Suprapubic skin (tissue), 4 donors: ENCODE measurements around the gene SLC35E3. TPM values are rescaled to one million over a fixed set of nuclear protein-coding genes. Genes with fewer than 3 reads are reported as not detected.

Source experiments
- DNase-seq, 2 donors: peaks; one replicate each; pipeline ENCODE4 v3.0.0-alpha.2; 2019; ENCODE audit warnings: low spot score in 2 of 2
- H3K27ac ChIP-seq: fragments of 200-600 bp; sonication (generic); one replicate; pipeline ENCODE4 v1.5.1; 2019
- H3K27me3 ChIP-seq: fragments of 200-600 bp; sonication (generic); one replicate; pipeline ENCODE4 v1.5.1; 2019
- H3K36me3 ChIP-seq: fragments of 200-600 bp; sonication (generic); one replicate; pipeline ENCODE4 v1.5.1; 2019
- H3K4me1 ChIP-seq: fragments of 200-600 bp; sonication (generic); one replicate; pipeline ENCODE4 v1.5.1; 2019
- H3K4me3 ChIP-seq: fragments of 200-600 bp; sonication (generic); one replicate; pipeline ENCODE4 v1.5.1; 2019; ENCODE audit warnings: mild to moderate bottlenecking
- H3K9me3 ChIP-seq: fragments of 200-600 bp; sonication (generic); one replicate; pipeline ENCODE4 v1.5.1; 2019
- CTCF ChIP-seq, 2 donors: fragments of 200-600 bp in 1 of 2; fragments of 450-650 bp in 1 of 2; sonication (generic) in 1 of 2; IDR thresholded peaks; one replicate each; pipeline ENCODE4 v1.5.1; 2016 to 2019; ENCODE audit warnings: antibody characterized with exemption in 2 of 2, mild to moderate bottlenecking in 1 of 2, moderate library complexity in 1 of 2
- EP300 ChIP-seq: sonication (generic); formaldehyde crosslinking; IDR thresholded peaks from one replicate; pipeline ENCODE4 v1.6.1; 2017; ENCODE audit warnings: antibody characterized with exemption
- POLR2A ChIP-seq, 2 donors: fragments of 450-650 bp; IDR thresholded peaks; one replicate each; pipeline ENCODE4 v1.6.1; 2017; ENCODE audit warnings: antibody characterized with exemption in 2 of 2, mild to moderate bottlenecking in 2 of 2, moderate library complexity in 2 of 2
- POLR2AphosphoS5 ChIP-seq, 3 donors: sonication (generic); formaldehyde crosslinking; IDR thresholded peaks; one replicate each; pipeline ENCODE4 v1.6.1; 2017; ENCODE audit warnings: antibody characterized with exemption in 3 of 3
- WGBS: methylation state at CpG from one replicate; pipeline ENCODE4 v1.1.5; 2018; 5-methylcytosine and 5-hydroxymethylcytosine counted together
- total RNA-seq, 4 donors: library from RNA; depleted of rRNA; stranded (reverse); fragments of >200 nt; gene quantifications; one replicate each; pipeline ENCODE4 v1.1.0, GENCODE V29; 2016

The SLC35E3 gene
- total RNA-seq, 4 donors from 2014 or later: 3.6 to 17.0 (median 9.7) TPM

GRCh38 chr12:68768431-68768939 lies 22.5 kb downstream of the SLC35E3 start:
- 81% methylated on average over 4 of the region's 4 CpGs for WGBS
- peaks cover 29% of the 10 kb centered on the region for H3K36me3 ChIP-seq
- TF ChIP-seq POLR2A (IDR thresholded peaks at IDR 0.05) (no peak), POLR2AphosphoS5 (IDR thresholded peaks at IDR 0.05) (no peak), CTCF (IDR thresholded peaks at IDR 0.05) (no peak), EP300 (no peak)

GRCh38 chr12:68769941-68770340 lies 24.0 kb downstream of the SLC35E3 start:
- H3K36me3 ChIP-seq: peaks cover 22% of the 10 kb centered on the region
- no peaks in the 10 kb centered on the region for H3K9me3 ChIP-seq
- H3K4me3 ChIP-seq: no peak overlapping the region
- DNase-seq: no peak
- H3K27ac ChIP-seq: no peak overlapping the region
- no peaks in the 10 kb centered on the region for H3K4me1 ChIP-seq
- no peaks in the 10 kb centered on the region for H3K27me3 ChIP-seq
- 88% methylated on average over 1 of the region's 1 CpG for WGBS
- TF ChIP-seq EP300: no peak
- no peak for TF ChIP-seq POLR2AphosphoS5 (IDR thresholded peaks at IDR 0.05)
- TF ChIP-seq CTCF (IDR thresholded peaks at IDR 0.05): no peak
- TF ChIP-seq POLR2A (IDR thresholded peaks at IDR 0.05): no peak

More at GRCh38 chr12:68768431-68768939, 22.5 kb downstream of the SLC35E3 start:
- Histone ChIP-seq H3K4me3 (no peak overlapping the region), H3K9me3 (no peaks in the 10 kb centered on the region), H3K27ac (no peak overlapping the region), H3K27me3 (no peaks in the 10 kb centered on the region), H3K4me1 (no peaks in the 10 kb centered on the region)
- no peak for DNase-seq

GRCh38 chr12:68771223-68771925 lies 25.4 kb downstream of the SLC35E3 start:
- no peak for DNase-seq
- 77% methylated on average over 5 of the region's 5 CpGs for WGBS
- TF ChIP-seq CTCF (IDR thresholded peaks at IDR 0.05): no peak

DNA sequence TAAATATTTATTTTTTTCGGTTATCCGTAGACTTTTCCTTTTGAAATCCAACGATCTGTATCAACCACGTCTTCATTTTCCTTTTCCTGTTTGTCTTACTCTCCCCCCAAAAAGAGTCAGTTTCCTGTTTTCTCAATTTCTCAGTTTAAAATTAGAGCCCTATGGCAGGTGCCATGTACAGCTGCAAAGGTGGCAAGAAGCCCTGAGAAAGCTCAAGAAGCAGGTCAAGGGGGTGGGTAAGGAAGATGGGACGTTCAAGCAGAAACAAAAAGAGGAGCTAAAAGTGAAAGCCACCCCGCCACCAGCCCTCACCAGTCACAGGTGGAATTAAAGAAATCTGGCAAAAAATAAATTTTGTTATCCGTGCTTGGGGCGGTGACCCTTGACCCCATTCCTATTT lies 26.7 kb downstream of the SLC35E3 start:
- Histone ChIP-seq H3K27me3 (no peaks in the 10 kb centered on the region), H3K9me3 (no peaks in the 10 kb centered on the region), H3K36me3 (peaks cover 5% of the 10 kb centered on the region), H3K27ac (no peak overlapping the region), H3K4me1 (no peaks in the 10 kb centered on the region), H3K4me3 (no peak overlapping the region)
- TF ChIP-seq POLR2AphosphoS5 (IDR thresholded peaks at IDR 0.05): no peak
- TF ChIP-seq EP300: no peak
- TF ChIP-seq POLR2A (IDR thresholded peaks at IDR 0.05): no peak
- TF ChIP-seq CTCF (IDR thresholded peaks at IDR 0.05): no peak
- 79% methylated on average over 8 of the region's 8 CpGs for whole genome bisulfite sequencing
- DNase-seq: no peak

More at GRCh38 chr12:68771223-68771925, 25.4 kb downstream of the SLC35E3 start:
- Histone ChIP-seq H3K27me3 (no peaks in the 10 kb centered on the region), H3K4me3 (no peak overlapping the region), H3K4me1 (no peaks in the 10 kb centered on the region), H3K36me3 (peaks cover 15% of the 10 kb centered on the region), H3K27ac (no peak overlapping the region), H3K9me3 (no peaks in the 10 kb centered on the region)

GRCh38 chr12:68773582-68773981 lies 27.6 kb downstream of the SLC35E3 start:
- H3K4me1 ChIP-seq: no peaks in the 10 kb centered on the region
- H3K4me3 ChIP-seq: no peak overlapping the region
- H3K27ac ChIP-seq: no peak overlapping the region
- H3K9me3 ChIP-seq: no peaks in the 10 kb centered on the region
- TF ChIP-seq CTCF (IDR thresholded peaks at IDR 0.05) (no peak), EP300 (no peak), POLR2AphosphoS5 (IDR thresholded peaks at IDR 0.05) (no peak)
- 88% methylated on average over 5 of the region's 5 CpGs for WGBS
- no peaks in the 10 kb centered on the region for H3K36me3 ChIP-seq
- no peaks in the 10 kb centered on the region for H3K27me3 ChIP-seq
- no peak for DNase-seq
